Peyer's patch (tissue), 4 donors: ENCODE results near the gene UVSSA. TPM values are rescaled to one million over a fixed set of nuclear protein-coding genes. Genes with fewer than 3 reads are reported as not detected.

ENCODE experiments used
- DNase-seq, 3 donors: peaks; one replicate each; pipeline ENCODE4 v3.0.0-alpha.2; 2017 to 2019
- H3K27ac ChIP-seq, 4 donors: fragments of 200-600 bp; sonication (generic); one replicate each; pipeline ENCODE4 v1.5.1; 2016 to 2019
- H3K27me3 ChIP-seq, 2 donors: fragments of 200-600 bp; sonication (generic); one replicate each; pipeline ENCODE4 v1.5.1; 2019
- H3K36me3 ChIP-seq, 3 donors: fragments of 200-600 bp; sonication (generic); one replicate each; pipeline ENCODE4 v1.5.1; 2016 to 2019
- H3K4me1 ChIP-seq, 4 donors: fragments of 200-600 bp; sonication (generic); one replicate each; pipeline ENCODE4 v1.5.1; 2016 to 2019
- H3K4me3 ChIP-seq, 4 donors: fragments of 200-600 bp; sonication (generic); 1 replicate in 3 of 4; 2 replicates in 1 of 4; pipeline ENCODE4 v1.5.1; 2016 to 2019; ENCODE audit warnings: mild to moderate bottlenecking in 1 of 4
- H3K9me3 ChIP-seq, 4 donors: fragments of 200-600 bp; sonication (generic); one replicate each; pipeline ENCODE4 v1.5.1; 2016 to 2019; ENCODE audit warnings: mild to moderate bottlenecking in 1 of 4
- CTCF ChIP-seq, 6 experiments: fragments of 450-650 bp in 4 of 6; fragments of 200-600 bp in 2 of 6; sonication (generic) in 1 of 6; IDR thresholded peaks; one replicate each; pipeline ENCODE4 v1.5.1; 2017 to 2019; ENCODE audit warnings: antibody characterized with exemption in 6 of 6, mild to moderate bottlenecking in 3 of 6, moderate library complexity in 1 of 6
- POLR2A ChIP-seq, 2 donors: fragments of 450-650 bp; IDR thresholded peaks; one replicate each; pipeline ENCODE4 v1.5.1; 2017; ENCODE audit warnings: antibody characterized with exemption in 2 of 2, mild to moderate bottlenecking in 2 of 2, moderate library complexity in 2 of 2
- total RNA-seq, 4 donors: library from RNA; depleted of rRNA; stranded (reverse); fragments of >200 nt; gene quantifications; one replicate each; pipeline ENCODE4 v1.1.0, GENCODE V29; 2016

The UVSSA gene
- total RNA-seq, 4 donors from 2014 or later, result 42.2 to 118 (median 77.7) TPM

DNA sequence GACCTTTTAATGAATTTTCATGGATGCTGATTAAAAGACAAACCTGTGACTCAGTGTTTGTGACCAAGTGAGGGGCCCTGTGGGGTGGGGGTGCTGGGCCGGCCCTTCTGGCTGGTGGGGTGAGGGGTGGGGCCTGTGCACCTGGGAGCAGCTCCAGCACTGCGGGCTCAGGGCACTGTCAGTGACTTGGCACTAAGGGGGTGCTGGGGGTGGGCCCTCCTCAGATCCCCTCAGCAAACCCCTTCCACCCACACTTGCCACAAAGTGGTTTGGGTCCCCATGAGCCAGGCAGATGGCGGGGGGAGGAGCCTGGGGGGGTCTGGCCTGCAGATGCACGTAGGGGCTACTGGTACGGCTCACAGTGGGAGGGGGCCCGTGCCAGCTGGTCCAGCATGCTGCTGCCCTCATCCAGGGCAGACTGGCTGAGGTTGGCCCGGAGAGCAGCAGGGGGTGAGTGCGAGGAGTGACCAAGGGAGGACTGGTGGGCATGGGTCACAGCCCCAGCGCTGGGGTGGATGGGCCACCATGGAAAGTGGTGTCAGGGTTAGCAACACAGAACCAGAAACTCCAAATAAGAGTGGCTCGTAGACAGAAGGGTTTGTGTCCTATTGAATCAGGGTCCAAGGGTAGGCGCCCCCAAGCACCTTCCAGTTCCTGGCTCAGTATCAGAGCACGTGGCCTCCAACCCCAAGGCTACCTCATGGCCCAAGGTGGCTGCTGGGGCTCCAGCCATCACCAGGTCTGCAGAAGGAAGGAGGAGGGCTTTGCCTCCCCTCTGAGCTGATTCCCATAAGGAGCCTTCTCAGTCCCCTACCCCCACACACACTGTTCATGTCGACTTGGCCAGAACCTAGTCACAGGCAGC lies 49.2 kb downstream of the UVSSA start:
- H3K4me3 ChIP-seq, result no peak overlapping the region
- peak in 1 of 3 donors; percentile 12 for DNase-seq
- no peaks in the 10 kb centered on the region for H3K4me1 ChIP-seq
- no peaks in the 10 kb centered on the region for H3K27me3 ChIP-seq
- no peak overlapping the region for H3K27ac ChIP-seq
- TF ChIP-seq POLR2A (IDR thresholded peaks at IDR 0.05), result no peak
- no peak for TF ChIP-seq CTCF (IDR thresholded peaks at IDR 0.05)
- H3K36me3 ChIP-seq, result peaks cover 0 to 30% (median 0%) of the 10 kb centered on the region in 3 donors
- H3K9me3 ChIP-seq, result peaks cover 0 to 8% (median 2%) of the 10 kb centered on the region in 4 donors

GRCh38 chr4:1396806-1397455 lies 49.9 kb downstream of the UVSSA start:
- Histone ChIP-seq H3K4me3 (no peak overlapping the region), H3K9me3 (peaks cover 0 to 8% (median 2%) of the 10 kb centered on the region in 4 donors), H3K4me1 (no peaks in the 10 kb centered on the region), H3K27me3 (peaks cover 0 to 7% of the 10 kb centered on the region in 2 donors), H3K36me3 (peaks cover 0 to 29% (median 0%) of the 10 kb centered on the region in 3 donors), H3K27ac (no peak overlapping the region)
- peak in 1 of 3 donors; percentile 34 for DNase-seq
- TF ChIP-seq POLR2A (IDR thresholded peaks at IDR 0.05) (no peak), CTCF (IDR thresholded peaks at IDR 0.05) (no peak)

DNA sequence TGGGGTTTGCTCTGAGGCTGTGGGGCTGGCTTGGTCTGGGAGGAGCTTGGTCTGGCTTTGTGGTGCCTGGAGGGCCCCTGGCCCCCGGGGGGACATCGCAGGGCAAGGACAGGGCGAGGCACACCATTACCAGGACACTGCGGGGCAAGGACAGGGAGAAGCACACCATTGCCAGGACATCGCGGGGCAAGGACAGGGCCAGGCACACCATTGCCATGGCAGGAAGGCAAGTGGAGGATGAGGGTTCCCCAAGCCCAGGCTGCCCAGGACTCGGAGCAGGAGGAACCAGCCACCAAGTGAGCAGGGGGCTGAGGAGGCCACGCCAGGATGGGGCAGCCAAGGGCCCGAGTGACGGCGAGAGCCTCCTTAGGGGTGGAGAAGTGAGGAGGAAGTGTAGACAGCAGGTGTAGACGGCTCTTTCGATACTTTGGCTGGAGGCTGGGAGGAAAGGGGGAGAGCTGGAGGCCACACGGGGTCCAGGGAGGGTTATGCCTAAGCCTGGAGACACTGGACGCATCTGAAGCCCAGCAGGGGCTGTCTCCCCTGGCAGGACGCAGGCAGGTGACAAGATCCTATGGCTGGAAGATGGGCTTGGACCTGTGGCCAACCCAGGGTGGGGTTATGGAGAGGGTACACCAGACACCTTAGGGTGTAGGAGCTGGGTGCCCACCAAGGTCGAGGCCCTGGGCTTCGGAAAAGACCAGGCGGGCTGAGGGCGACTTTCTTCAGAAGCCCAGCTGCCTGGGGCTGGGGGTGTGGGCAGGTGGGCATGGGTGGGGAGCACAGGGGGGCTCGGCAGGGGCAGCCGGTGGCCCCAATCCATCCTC lies 51.9 kb downstream of the UVSSA start:
- Histone ChIP-seq H3K4me3 (no peak overlapping the region), H3K36me3 (peaks cover 0 to 13% (median 0%) of the 10 kb centered on the region in 3 donors), H3K27me3 (peaks cover 0 to 26% of the 10 kb centered on the region in 2 donors), H3K4me1 (peaks cover 0 to 10% (median 0%) of the 10 kb centered on the region in 4 donors), H3K27ac (no peak overlapping the region), H3K9me3 (peaks cover 0 to 8% (median 2%) of the 10 kb centered on the region in 4 donors)
- no peak for TF ChIP-seq POLR2A (IDR thresholded peaks at IDR 0.05)
- no peak for TF ChIP-seq CTCF (IDR thresholded peaks at IDR 0.05)
- DNase-seq, result no peak

GRCh38 chr4:1399508-1400190 lies 52.6 kb downstream of the UVSSA start:
- Histone ChIP-seq H3K4me1 (peaks cover 0 to 17% (median 0%) of the 10 kb centered on the region in 4 donors), H3K9me3 (peaks cover 0 to 8% (median 2%) of the 10 kb centered on the region in 4 donors), H3K36me3 (peaks cover 0 to 7% (median 0%) of the 10 kb centered on the region in 3 donors), H3K27ac (no peak overlapping the region), H3K4me3 (no peak overlapping the region), H3K27me3 (peaks cover 0 to 32% of the 10 kb centered on the region in 2 donors)
- no peak for DNase-seq
- TF ChIP-seq POLR2A (IDR thresholded peaks at IDR 0.05) (no peak), CTCF (IDR thresholded peaks at IDR 0.05) (no peak)
